K562 (cell line): Measurements from ENCODE around the gene GEN1. TPM values are rescaled to one million over a fixed set of nuclear protein-coding genes. Genes with fewer than 3 reads are reported as not detected.

ENCODE experiments used
- ATAC-seq: fragments of 200-7000 bp; cut with Tn5 transposase; 3 replicates; pipeline ENCODE4 v1.9.1; 2020; ENCODE audit warnings: moderate library complexity
- BruUV-seq: library from RNA; stranded (reverse); fragments of 400-500 nt; replicated peaks from 2 replicates; lab custom pipeline; 2021; lab: Mats Ljungman, UMichigan
- CTCF ChIA-PET: fragments of 300-600 bp; formaldehyde crosslinking; extraction: SDS; loops from one replicate; lab custom pipeline; 2021; ENCODE audit warnings: low intra/inter-chr PET ratio; lab: Yijun Ruan, JAX
- POLR2A ChIA-PET: fragments of 300-600, 350-650 bp; sonication (Branson Sonifier 250); formaldehyde crosslinking; extraction: SDS; loops from one replicate; lab custom pipeline; 2021; ENCODE audit warnings: antibody characterized with exemption, inconsistent platforms; lab: Yijun Ruan, JAX
- DNase-seq, 4 experiments: peaks; one replicate each; pipeline versions ENCODE4 v3.0.0 to v3.0.0-alpha.2; 2011 to 2018; ENCODE audit warnings: low spot score in 3 of 4, mixed read lengths in 3 of 4; ENCODE audit errors: extremely low read depth in 1 of 4
- FAIRE-seq: peaks from 2 replicates; lab custom pipeline; 2011; peaks lifted over from hg19 to GRCh38; lab: Jason Lieb, UNC
- H2AFZ ChIP-seq: 2 replicates; pipeline ENCODE4 v1.6.0; 2011; ENCODE audit warnings: low read depth, low read length, control low read depth, inconsistent platforms
- H3K27ac ChIP-seq: fragments of 200-600 bp; 3 replicates; pipeline ENCODE4 v1.8.0; 2011; ENCODE audit warnings: low read depth, mild to moderate bottlenecking, control low read depth, inconsistent platforms, low read length, moderate library complexity, mixed read lengths; ENCODE audit errors: extremely low read depth
- H3K27me3 ChIP-seq, 2 experiments: fragments of 300-600 bp in 1 of 2; 2 replicates in 1 of 2; 3 replicates in 1 of 2; pipeline versions ENCODE4 v1.6.0 to v1.8.0; 2011; ENCODE audit warnings: inconsistent platforms in 2 of 2, low read length in 2 of 2, mild to moderate bottlenecking in 1 of 2, mixed read lengths in 1 of 2, moderate library complexity in 1 of 2; ENCODE audit not compliant: control insufficient read depth in 2 of 2, insufficient read depth in 2 of 2
- H3K36me3 ChIP-seq: fragments of 300-600 bp; 3 replicates; pipeline ENCODE4 v1.8.0; 2011; ENCODE audit warnings: mild to moderate bottlenecking, low read length, inconsistent platforms; ENCODE audit not compliant: control insufficient read depth, insufficient read depth
- H3K4me1 ChIP-seq, 2 experiments: fragments of 200-600 bp in 1 of 2; replicated peaks in 1 of 2; 2 replicates in 1 of 2; 3 replicates in 1 of 2; pipeline versions ENCODE4 v1.5.1 to v1.8.0; 2011; ENCODE audit warnings: inconsistent platforms in 2 of 2, low read length in 2 of 2, mild to moderate bottlenecking in 1 of 2, mixed read lengths in 1 of 2, moderate library complexity in 1 of 2; ENCODE audit not compliant: control insufficient read depth in 2 of 2, insufficient read depth in 2 of 2
- H3K4me2 ChIP-seq: 2 replicates; pipeline ENCODE4 v1.6.1; 2011; ENCODE audit warnings: low read length, control low read depth, inconsistent platforms, mixed read lengths; ENCODE audit not compliant: insufficient read depth
- H3K4me3 ChIP-seq: fragments of 200-600 bp; sonication (generic), shearing (Covaris generic); 2 replicates; pipeline ENCODE4 v1.5.1; 2016; ENCODE audit warnings: control low read depth, inconsistent platforms
- H3K79me2 ChIP-seq: fragments of 200-600 bp; 3 replicates; pipeline ENCODE4 v1.8.0; 2011; ENCODE audit warnings: low read length, inconsistent platforms; ENCODE audit not compliant: control insufficient read depth, insufficient read depth
- H3K9ac ChIP-seq, 2 experiments: 2 replicates each; pipeline versions ENCODE4 v1.6.0 to v1.6.1; 2011; ENCODE audit warnings: low read depth in 2 of 2, low read length in 2 of 2, control low read depth in 1 of 2, inconsistent platforms in 1 of 2, mild to moderate bottlenecking in 1 of 2, mixed read lengths in 1 of 2; ENCODE audit not compliant: insufficient read depth in 1 of 2
- H3K9me1 ChIP-seq: one replicate; pipeline ENCODE4 v1.6.0; 2011; ENCODE audit warnings: inconsistent platforms, mild to moderate bottlenecking, low read length, moderate library complexity; ENCODE audit not compliant: control insufficient read depth, insufficient read depth
- H3K9me3 ChIP-seq: replicated peaks from 2 replicates; pipeline ENCODE4 v1.5.1; 2011; ENCODE audit warnings: low read depth, low read length, inconsistent platforms; ENCODE audit not compliant: control insufficient read depth, insufficient read depth
- H4K20me1 ChIP-seq: replicated peaks from 2 replicates; pipeline ENCODE4 v1.6.1; 2011; ENCODE audit warnings: low read length, inconsistent platforms, mixed read lengths; ENCODE audit not compliant: control insufficient read depth, insufficient read depth
- CXXC5 ChIP-seq: fragments of 250-450 bp; sonication (Bioruptor Pico); IDR thresholded peaks from 2 replicates; pipeline ENCODE4 v1.8.0; 2022; ENCODE audit warnings: inconsistent platforms, mild to moderate bottlenecking, moderate library complexity
- GATAD2A ChIP-seq: fragments of 450-650 bp; IDR thresholded peaks from 2 replicates; pipeline ENCODE4 v1.6.1; 2017
- HNRNPK ChIP-seq: fragments of 200-400 bp; formaldehyde crosslinking; IDR thresholded peaks from one replicate; pipeline ENCODE4 v1.6.1; 2018; ENCODE audit warnings: mild to moderate bottlenecking, low read depth, low read length; ENCODE audit not compliant: poor library complexity, severe bottlenecking
- HNRNPL ChIP-seq: fragments of 200-400 bp; formaldehyde crosslinking; IDR thresholded peaks from 2 replicates; pipeline ENCODE4 v1.6.1; 2017; ENCODE audit warnings: low read depth, mild to moderate bottlenecking, low read length
- KHSRP ChIP-seq: fragments of 450-650 bp; IDR thresholded peaks from 2 replicates; pipeline ENCODE4 v1.6.1; 2017
- MCM3 ChIP-seq: fragments of 450-650 bp; IDR thresholded peaks from 2 replicates; pipeline ENCODE4 v1.6.1; 2016
- MED1 ChIP-seq: sonication (generic); formaldehyde crosslinking; IDR thresholded peaks from 2 replicates; pipeline ENCODE4 v1.8.1; 2023; ENCODE audit warnings: missing genetic modification reagents, borderline replicate concordance
- POLR2G ChIP-seq: fragments of 200-400 bp; formaldehyde crosslinking; IDR thresholded peaks from 2 replicates; pipeline ENCODE4 v1.6.1; 2017; ENCODE audit warnings: low read depth, mild to moderate bottlenecking, antibody characterized with exemption, low read length, moderate library complexity
- RB1 ChIP-seq: fragments of 450-650 bp; IDR thresholded peaks from 2 replicates; pipeline ENCODE4 v1.6.1; 2017; ENCODE audit warnings: low read depth, mild to moderate bottlenecking
- SNIP1 ChIP-seq: fragments of 450-650 bp; IDR thresholded peaks from 2 replicates; pipeline ENCODE4 v1.7.1; 2017; ENCODE audit warnings: low read depth, mild to moderate bottlenecking
- SRSF1 ChIP-seq: fragments of 200-400 bp; formaldehyde crosslinking; IDR thresholded peaks from 2 replicates; pipeline ENCODE4 v1.6.1; 2017; ENCODE audit warnings: mild to moderate bottlenecking, low read depth, low read length, moderate library complexity
- TAF9B ChIP-seq: fragments of 450-650 bp; IDR thresholded peaks from 2 replicates; pipeline ENCODE4 v1.6.1; 2018; ENCODE audit warnings: mild to moderate bottlenecking; ENCODE audit not compliant: partially characterized antibody
- WHSC1 ChIP-seq: IDR thresholded peaks from one replicate; pipeline ENCODE4 v1.6.1; 2012; ENCODE audit warnings: low read length, control low read depth, inconsistent platforms
- ZNF274 ChIP-seq: IDR thresholded peaks from 2 replicates; pipeline ENCODE4 v1.6.1; 2011; ENCODE audit warnings: low read depth, mild to moderate bottlenecking, low read length, moderate library complexity, borderline replicate concordance
- WGBS: fragments of 100-300 bp; shearing (Covaris generic); methylation state at CpG from one replicate; pipeline ENCODE4 v1.1.6; 2016; ENCODE audit warnings: low coverage, mixed read lengths; ENCODE audit not compliant: insufficient coverage; ENCODE audit errors: missing lambda C conversion rate; 5-methylcytosine and 5-hydroxymethylcytosine counted together
- in situ Hi-C: fragments of 300-500 bp; cut with MboI; formaldehyde crosslinking; loops from 4 replicates; pipeline ENCODE4 v1.15.0; 2018; ENCODE audit warnings: inconsistent platforms, mixed read lengths
- intact Hi-C: fragments of 100-400 bp; cut with micrococcal nuclease; formaldehyde crosslinking; loops from 2 replicates; pipeline ENCODE4 v1.14.2; 2022
- polyA plus RNA-seq, 8 experiments: library from polyadenylated mRNA; depleted of rRNA in 4 of 8; stranded (reverse) in 5 of 8; unstranded in 3 of 8; fragments of >200 nt; fragmentation: Nextera tagmentation in 2 of 8; fragmentation: Illumina TruSeq in 1 of 8; extraction: Ambion mirVana in 2 of 8; extraction: Trizol in 1 of 8; gene quantifications; 2 replicates each; pipeline versions ENCODE4 v1.2.1 to v1.2.3, GENCODE V29; 2011 to 2014; ENCODE audit warnings: inconsistent platforms in 1 of 8, missing spikeins in 1 of 8
- total RNA-seq, 7 experiments: library from RNA; depleted of rRNA in 6 of 7; stranded (reverse); fragments of >200 nt in 6 of 7; fragmentation: Illumina TruSeq in 2 of 7; extraction: Trizol in 2 of 7; gene quantifications; 2 replicates each; pipeline versions ENCODE4 v1.2.1 to v1.2.3, GENCODE V29; 2011 to 2021; ENCODE audit warnings: low replicate concordance in 1 of 7
- TF ChIP-seq, protein P1 (sequence below), 2 experiments: IDR thresholded peaks; 2 replicates each; pipeline ENCODE4 v1.6.1; 2012; ENCODE audit warnings: improper control_type of control experiment in 2 of 2, low read depth in 2 of 2, low read length in 2 of 2, borderline replicate concordance in 1 of 2
- TF ChIP-seq, protein P2 (sequence below): fragments of 450-650 bp; formaldehyde crosslinking; IDR thresholded peaks from 2 replicates; pipeline ENCODE4 v1.4.0; 2020; ENCODE audit warnings: mild to moderate bottlenecking, moderate library complexity
- TF ChIP-seq, protein P3 (sequence below): fragments of 450-650 bp; IDR thresholded peaks from 2 replicates; pipeline ENCODE4 v1.6.1; 2017; ENCODE audit warnings: mild to moderate bottlenecking, moderate library complexity
- TF ChIP-seq, protein P4 (sequence below): fragments of 450-650 bp; IDR thresholded peaks from 2 replicates; pipeline ENCODE4 v1.6.1; 2018; ENCODE audit warnings: mild to moderate bottlenecking, low read depth; ENCODE audit not compliant: partially characterized antibody

Gene GEN1
- total and polyA plus RNA-seq, 9 of the 15 experiments (the other 6 are each of a cell fraction or from before 2014, with no cell fraction given): 8.6 to 39.7 (median 24.5) TPM

DNA sequence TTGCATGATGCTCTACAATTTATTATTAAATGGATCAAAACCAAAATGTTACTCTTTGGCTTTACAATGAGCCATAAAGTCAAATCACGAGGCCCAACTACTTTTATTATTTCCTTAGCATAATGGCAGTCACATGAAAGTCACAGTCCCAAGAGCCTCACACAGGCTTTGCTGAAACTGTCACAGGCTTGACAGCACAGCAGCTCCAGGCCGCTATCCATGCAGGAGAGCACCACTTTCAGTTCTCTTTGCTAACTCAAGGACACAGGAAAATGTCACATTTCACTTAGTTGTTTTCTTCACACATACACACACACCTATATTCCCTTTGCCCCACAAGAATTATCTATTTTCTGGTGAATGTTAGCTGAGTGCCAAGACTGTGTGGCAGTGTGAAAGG lies 51.2 kb downstream of the GEN1 start:
- H3K27ac ChIP-seq: no peak overlapping the region
- BruUV-seq: no TSS peak
- ATAC-seq (no peak), FAIRE-seq (no peak), DNase-seq (no peak)
- H3K4me2 ChIP-seq: no peak overlapping the region
- no peaks in the 10 kb centered on the region for H3K9me1 ChIP-seq
- no peaks in the 10 kb centered on the region for H3K4me1 ChIP-seq
- H2AFZ ChIP-seq: no peak overlapping the region
- no peak overlapping the region for H3K4me3 ChIP-seq
- no peaks in the 10 kb centered on the region for H3K36me3 ChIP-seq
- no peaks in the 10 kb centered on the region for H4K20me1 ChIP-seq
- ChIA-PET CTCF (no interaction called here), POLR2A (no interaction called here)
- H3K9ac ChIP-seq: no peak overlapping the region
- H3K79me2 ChIP-seq: no peaks in the 10 kb centered on the region
- intact Hi-C loops: no loop called here
- WGBS: 0% methylated on average over 2 of the region's 2 CpGs
- peaks cover 3 to 6% of the 10 kb centered on the region in 2 experiments; a peak in 3 of 5 replicates for H3K27me3 ChIP-seq
- no peaks in the 10 kb centered on the region for H3K9me3 ChIP-seq
- in situ Hi-C loops: no loop called here
- TF ChIP-seq, protein P1, sequence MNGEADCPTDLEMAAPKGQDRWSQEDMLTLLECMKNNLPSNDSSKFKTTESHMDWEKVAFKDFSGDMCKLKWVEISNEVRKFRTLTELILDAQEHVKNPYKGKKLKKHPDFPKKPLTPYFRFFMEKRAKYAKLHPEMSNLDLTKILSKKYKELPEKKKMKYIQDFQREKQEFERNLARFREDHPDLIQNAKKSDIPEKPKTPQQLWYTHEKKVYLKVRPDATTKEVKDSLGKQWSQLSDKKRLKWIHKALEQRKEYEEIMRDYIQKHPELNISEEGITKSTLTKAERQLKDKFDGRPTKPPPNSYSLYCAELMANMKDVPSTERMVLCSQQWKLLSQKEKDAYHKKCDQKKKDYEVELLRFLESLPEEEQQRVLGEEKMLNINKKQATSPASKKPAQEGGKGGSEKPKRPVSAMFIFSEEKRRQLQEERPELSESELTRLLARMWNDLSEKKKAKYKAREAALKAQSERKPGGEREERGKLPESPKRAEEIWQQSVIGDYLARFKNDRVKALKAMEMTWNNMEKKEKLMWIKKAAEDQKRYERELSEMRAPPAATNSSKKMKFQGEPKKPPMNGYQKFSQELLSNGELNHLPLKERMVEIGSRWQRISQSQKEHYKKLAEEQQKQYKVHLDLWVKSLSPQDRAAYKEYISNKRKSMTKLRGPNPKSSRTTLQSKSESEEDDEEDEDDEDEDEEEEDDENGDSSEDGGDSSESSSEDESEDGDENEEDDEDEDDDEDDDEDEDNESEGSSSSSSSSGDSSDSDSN (IDR thresholded peaks at IDR 0.05; ENCODE audit: borderline replicate concordance in 1 of 2, low read depth in 2 of 2, low read length in 2 of 2): no peak
- no peak for TF ChIP-seq CXXC5 (CRISPR knock-in tag)
- TF ChIP-seq HNRNPK: no peak
- no peak for TF ChIP-seq MCM3
- TF ChIP-seq, protein P2, sequence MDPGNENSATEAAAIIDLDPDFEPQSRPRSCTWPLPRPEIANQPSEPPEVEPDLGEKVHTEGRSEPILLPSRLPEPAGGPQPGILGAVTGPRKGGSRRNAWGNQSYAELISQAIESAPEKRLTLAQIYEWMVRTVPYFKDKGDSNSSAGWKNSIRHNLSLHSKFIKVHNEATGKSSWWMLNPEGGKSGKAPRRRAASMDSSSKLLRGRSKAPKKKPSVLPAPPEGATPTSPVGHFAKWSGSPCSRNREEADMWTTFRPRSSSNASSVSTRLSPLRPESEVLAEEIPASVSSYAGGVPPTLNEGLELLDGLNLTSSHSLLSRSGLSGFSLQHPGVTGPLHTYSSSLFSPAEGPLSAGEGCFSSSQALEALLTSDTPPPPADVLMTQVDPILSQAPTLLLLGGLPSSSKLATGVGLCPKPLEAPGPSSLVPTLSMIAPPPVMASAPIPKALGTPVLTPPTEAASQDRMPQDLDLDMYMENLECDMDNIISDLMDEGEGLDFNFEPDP: no peak
- no peak for TF ChIP-seq POLR2G
- TF ChIP-seq RB1: no peak
- no peak for TF ChIP-seq SNIP1
- TF ChIP-seq, protein P3, sequence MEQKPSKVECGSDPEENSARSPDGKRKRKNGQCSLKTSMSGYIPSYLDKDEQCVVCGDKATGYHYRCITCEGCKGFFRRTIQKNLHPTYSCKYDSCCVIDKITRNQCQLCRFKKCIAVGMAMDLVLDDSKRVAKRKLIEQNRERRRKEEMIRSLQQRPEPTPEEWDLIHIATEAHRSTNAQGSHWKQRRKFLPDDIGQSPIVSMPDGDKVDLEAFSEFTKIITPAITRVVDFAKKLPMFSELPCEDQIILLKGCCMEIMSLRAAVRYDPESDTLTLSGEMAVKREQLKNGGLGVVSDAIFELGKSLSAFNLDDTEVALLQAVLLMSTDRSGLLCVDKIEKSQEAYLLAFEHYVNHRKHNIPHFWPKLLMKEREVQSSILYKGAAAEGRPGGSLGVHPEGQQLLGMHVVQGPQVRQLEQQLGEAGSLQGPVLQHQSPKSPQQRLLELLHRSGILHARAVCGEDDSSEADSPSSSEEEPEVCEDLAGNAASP: no peak
- TF ChIP-seq WHSC1: no peak
- TF ChIP-seq TAF9B: no peak
- TF ChIP-seq HNRNPL: no peak
- no peak for TF ChIP-seq MED1 (CRISPR knock-in tag)
- no peak for TF ChIP-seq GATAD2A
- TF ChIP-seq KHSRP: no peak
- TF ChIP-seq SRSF1: no peak
- TF ChIP-seq, protein P4, sequence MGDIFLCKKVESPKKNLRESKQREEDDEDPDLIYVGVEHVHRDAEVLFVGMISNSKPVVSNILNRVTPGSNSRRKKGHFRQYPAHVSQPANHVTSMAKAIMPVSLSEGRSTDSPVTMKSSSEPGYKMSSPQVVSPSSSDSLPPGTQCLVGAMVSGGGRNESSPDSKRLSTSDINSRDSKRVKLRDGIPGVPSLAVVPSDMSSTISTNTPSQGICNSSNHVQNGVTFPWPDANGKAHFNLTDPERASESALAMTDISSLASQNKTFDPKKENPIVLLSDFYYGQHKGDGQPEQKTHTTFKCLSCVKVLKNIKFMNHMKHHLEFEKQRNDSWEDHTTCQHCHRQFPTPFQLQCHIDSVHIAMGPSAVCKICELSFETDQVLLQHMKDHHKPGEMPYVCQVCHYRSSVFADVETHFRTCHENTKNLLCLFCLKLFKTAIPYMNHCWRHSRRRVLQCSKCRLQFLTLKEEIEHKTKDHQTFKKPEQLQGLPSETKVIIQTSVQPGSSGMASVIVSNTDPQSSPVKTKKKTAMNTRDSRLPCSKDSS: no peak
- no peak for TF ChIP-seq ZNF274
